AG10803 (cell line): Measurements from ENCODE around the gene SLC16A6.

ENCODE experiments used
- DNase-seq: peaks from one replicate; pipeline ENCODE4 v3.0.0; 2010; ENCODE audit warnings: low read depth
- H3K4me3 ChIP-seq: 2 replicates; pipeline ENCODE4 v1.5.1; 2011; ENCODE audit warnings: mild to moderate bottlenecking, low read length, control low read depth
- CTCF ChIP-seq: conservative IDR thresholded peaks from 2 replicates; pipeline ENCODE4 v1.5.1; 2011; ENCODE audit warnings: mild to moderate bottlenecking, low read length, control low read depth, inconsistent platforms

Gene SLC16A6

GRCh38 chr17:68307443-68307842, 16.5 kb upstream of the SLC16A6 start:
- no peak for DNase-seq
- no peak for TF ChIP-seq CTCF
- no peak overlapping the region for H3K4me3 ChIP-seq

DNA sequence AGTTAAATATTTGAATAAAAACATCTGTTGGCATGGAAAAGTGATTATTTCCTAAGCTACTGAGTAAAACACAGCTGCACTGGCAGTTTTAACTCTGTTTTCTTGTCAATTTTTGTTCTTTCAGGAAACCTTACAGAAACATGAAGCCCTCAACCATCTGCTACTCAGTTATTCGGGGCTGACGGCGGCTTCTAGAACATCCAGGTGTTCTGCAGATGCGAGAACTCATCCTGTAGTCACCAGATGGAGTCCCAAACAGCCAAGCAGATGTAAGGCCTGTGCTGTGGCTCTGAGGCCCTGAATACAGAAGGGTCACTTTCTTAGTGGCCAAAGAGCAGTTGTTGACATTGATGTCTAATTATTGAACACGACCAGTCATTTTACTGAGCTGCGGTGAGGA, 15.9 kb upstream of the SLC16A6 start:
- no peak for DNase-seq
- TF ChIP-seq CTCF: no peak
- no peak overlapping the region for H3K4me3 ChIP-seq

GRCh38 chr17:68305142-68305541, 14.2 kb upstream of the SLC16A6 start:
- no peak overlapping the region for H3K4me3 ChIP-seq
- no peak for DNase-seq
- TF ChIP-seq CTCF: no peak

- no peak overlapping the region for H3K4me3 ChIP-seq
- TF ChIP-seq CTCF: no peak
- DNase-seq: no peak
Measured at GRCh38 chr17:68304706-68305105, 13.8 kb upstream of the SLC16A6 start.

DNA sequence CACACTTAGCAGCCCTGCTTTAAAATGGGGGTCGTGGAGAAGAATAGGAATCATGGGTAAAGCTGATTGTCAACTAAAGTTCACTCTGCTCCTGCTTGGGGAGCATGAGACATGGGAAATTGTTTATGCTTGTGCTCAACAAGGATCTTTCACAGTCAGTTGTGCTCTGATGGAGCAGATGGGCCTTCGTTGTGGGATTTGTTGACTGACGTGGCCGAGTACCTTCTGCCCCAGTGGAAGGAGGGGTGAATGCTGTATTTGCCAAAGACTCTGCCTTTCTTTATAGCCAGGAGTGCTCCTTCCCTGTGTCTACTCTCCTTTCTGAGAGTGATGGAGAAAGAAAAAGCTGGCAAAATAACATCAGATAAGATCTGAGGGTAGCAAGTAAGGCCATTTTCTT, 11.7 kb upstream of the SLC16A6 start:
- H3K4me3 ChIP-seq: no peak overlapping the region
- no peak for DNase-seq
- no peak for TF ChIP-seq CTCF

- TF ChIP-seq CTCF: no peak
- DNase-seq: no peak
- H3K4me3 ChIP-seq: no peak overlapping the region
Measured at GRCh38 chr17:68302066-68302564, 11.2 kb upstream of the SLC16A6 start.

DNA sequence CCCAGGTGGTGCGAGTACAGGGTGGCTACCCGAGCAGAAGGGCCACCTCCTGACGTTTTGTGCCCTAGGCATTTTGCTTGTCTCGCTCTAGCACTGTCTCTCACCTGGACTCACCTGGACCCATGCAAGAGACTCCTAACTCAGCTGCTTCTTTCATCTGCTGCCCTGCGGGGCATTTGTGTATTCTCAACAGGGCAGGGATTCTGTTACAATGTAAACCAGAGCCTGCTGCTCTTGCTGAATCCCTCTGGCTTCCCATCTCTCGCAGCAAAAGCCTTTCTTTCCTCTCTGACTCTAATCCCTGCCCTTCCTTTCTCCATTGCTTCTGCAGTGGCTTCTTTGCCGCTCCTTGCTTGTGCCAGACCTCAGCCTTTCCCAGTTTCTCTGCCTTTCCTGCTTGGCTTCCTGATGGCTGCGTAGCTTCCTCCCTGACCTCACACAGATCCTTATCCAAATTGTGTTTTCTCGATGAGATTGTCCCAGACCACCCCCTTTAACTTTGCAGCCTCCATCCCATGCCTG, 10.6 kb upstream of the SLC16A6 start:
- DNase-seq: no peak
- no peak overlapping the region for H3K4me3 ChIP-seq
- no peak for TF ChIP-seq CTCF
